ENCODE results near the gene ZNF32. TPM values are rescaled to one million over a fixed set of nuclear protein-coding genes. Genes with fewer than 3 reads are reported as not detected.

Gene ZNF32
- total RNA-seq, 1 experiment from 2014 or later: 16.7 TPM

GRCh38 chr10:43682956-43683355 lies 34.3 kb upstream of the ZNF32 start:
- intact Hi-C loops (cut with micrococcal nuclease): no loop called here
- BruUV-seq (replicated peaks): no TSS peak
- POLR2A ChIA-PET (ENCODE audit: unreplicated experiment): no interaction called here

GRCh38 chr10:43681721-43682120 lies 33.0 kb upstream of the ZNF32 start:
- DNase-seq: no peak
- ChIA-PET POLR2A (ENCODE audit: unreplicated experiment) (no interaction called here), CTCF (no interaction called here)

More at GRCh38 chr10:43682956-43683355, 34.3 kb upstream of the ZNF32 start:
- no peaks in the 10 kb centered on the region for H3K36me3 ChIP-seq (ENCODE audit: low read depth, low read length)
- no peaks in the 10 kb centered on the region for H3K27me3 ChIP-seq (ENCODE audit: low read length)
- H3K9ac ChIP-seq (ENCODE audit: low read length): no peak overlapping the region
- no peak overlapping the region for H3K4me3 ChIP-seq (ENCODE audit: low read length)
- no peak overlapping the region for H3K4me2 ChIP-seq (ENCODE audit: low read length)
- CTCF ChIA-PET: interaction anchor here (0.7 kb wide), 1 partner anchor 369 kb away, joined by 5 read pairs; no protein-coding TSS in a partner anchor
- no peak overlapping the region for H3K27ac ChIP-seq (ENCODE audit: low read length)
- H3K9me2 ChIP-seq (replicated peaks; ENCODE audit: low read length): no peaks in the 10 kb centered on the region
- no peaks in the 10 kb centered on the region for H4K20me1 ChIP-seq (ENCODE audit: low read length)
- TF ChIP-seq EZH2 (IDR thresholded peaks at IDR 0.05; ENCODE audit: low read length, unreplicated experiment): no peak
- no peak for TF ChIP-seq EZH2phosphoT487 (IDR thresholded peaks at IDR 0.05; ENCODE audit: borderline replicate concordance, low read length)
- no peak for TF ChIP-seq CTCF (conservative IDR thresholded peaks at IDR 0.05; ENCODE audit: low read depth, low read length)
- H2AFZ ChIP-seq (ENCODE audit: low read length): no peak overlapping the region
- no peaks in the 10 kb centered on the region for H3F3A ChIP-seq (ENCODE audit: low read length, unreplicated experiment)
- 0 out of 2 replicates have a peak, but pooled peaks cover 3% of the 10 kb centered on the region for H3K9me3 ChIP-seq (ENCODE audit: low read length)
- no peak for ATAC-seq
- peaks cover 7% of the 10 kb centered on the region; the same call in 1 of the 2 replicates for H3K4me1 ChIP-seq (ENCODE audit: insufficient read depth, low read length)
- DNase-seq: no peak
- H3K79me2 ChIP-seq (ENCODE audit: low read length): no peaks in the 10 kb centered on the region

More at GRCh38 chr10:43681721-43682120, 33.0 kb upstream of the ZNF32 start:
- H3K4me3 ChIP-seq (ENCODE audit: low read length): no peak overlapping the region
- H3K4me1 ChIP-seq (ENCODE audit: insufficient read depth, low read length): peaks cover 7% of the 10 kb centered on the region; the same call in 1 of the 2 replicates
- TF ChIP-seq EZH2phosphoT487 (IDR thresholded peaks at IDR 0.05; ENCODE audit: borderline replicate concordance, low read length) (no peak), CTCF (conservative IDR thresholded peaks at IDR 0.05; ENCODE audit: low read depth, low read length) (no peak), EZH2 (IDR thresholded peaks at IDR 0.05; ENCODE audit: low read length, unreplicated experiment) (no peak)
- no TSS peak for BruUV-seq (replicated peaks)
- no peaks in the 10 kb centered on the region for H3K9me2 ChIP-seq (replicated peaks; ENCODE audit: low read length)
- no peaks in the 10 kb centered on the region for H3K79me2 ChIP-seq (ENCODE audit: low read length)
- no peak overlapping the region for H3K4me2 ChIP-seq (ENCODE audit: low read length)
- no peaks in the 10 kb centered on the region for H3F3A ChIP-seq (ENCODE audit: low read length, unreplicated experiment)
- H3K9me3 ChIP-seq (ENCODE audit: low read length): 0 out of 2 replicates have a peak, but pooled peaks cover 3% of the 10 kb centered on the region
- H3K36me3 ChIP-seq (ENCODE audit: low read depth, low read length): no peaks in the 10 kb centered on the region
- intact Hi-C loops (cut with micrococcal nuclease): no loop called here
- no peak overlapping the region for H2AFZ ChIP-seq (ENCODE audit: low read length)
- H3K27ac ChIP-seq (ENCODE audit: low read length): no peak overlapping the region
- H4K20me1 ChIP-seq (ENCODE audit: low read length): no peaks in the 10 kb centered on the region
- no peak for ATAC-seq
- H3K27me3 ChIP-seq (ENCODE audit: low read length): 0 out of 2 replicates have a peak, but pooled peaks cover 7% of the 10 kb centered on the region
- H3K9ac ChIP-seq (ENCODE audit: low read length): no peak overlapping the region
